Prostate gland (tissue), 2 donors: ENCODE results near the gene RCC1.

Experiments
- CTCF ChIP-seq, 4 experiments: fragments of 200-600 bp in 2 of 4; fragments of 450-650 bp in 2 of 4; sonication (generic) in 2 of 4; IDR thresholded peaks; 1 replicate in 3 of 4; 2 replicates in 1 of 4; pipeline ENCODE4 v1.5.1; 2016 to 2019; ENCODE audit warnings: antibody characterized with exemption in 4 of 4, mild to moderate bottlenecking in 2 of 4, moderate library complexity in 2 of 4
- POLR2A ChIP-seq: fragments of 450-650 bp; IDR thresholded peaks from one replicate; pipeline ENCODE4 v1.6.1; 2016; ENCODE audit warnings: antibody characterized with exemption, mild to moderate bottlenecking

GRCh38 chr1:28503117-28503516 is 2.7 kb upstream of the RCC1 start:
- TF ChIP-seq CTCF (IDR thresholded peaks at IDR 0.05) = no peak
- TF ChIP-seq POLR2A = no peak
